K562 (cell line): ENCODE results near the gene PAQR4. TPM values are rescaled to one million over a fixed set of nuclear protein-coding genes. Genes with fewer than 3 reads are reported as not detected.

ENCODE experiments used
- PHB ChIP-seq: fragments of 250-450 bp; sonication (Bioruptor Pico); IDR thresholded peaks from 2 replicates; pipeline ENCODE4 v1.5.0; 2021
- ZNF124 ChIP-seq: sonication (generic); formaldehyde crosslinking; IDR thresholded peaks from 2 replicates; pipeline ENCODE4 v1.8.1; 2022; ENCODE audit warnings: missing genetic modification reagents
- polyA plus RNA-seq, 8 experiments: library from polyadenylated mRNA; depleted of rRNA in 4 of 8; stranded (reverse) in 5 of 8; unstranded in 3 of 8; fragments of >200 nt; fragmentation: Nextera tagmentation in 2 of 8; fragmentation: Illumina TruSeq in 1 of 8; extraction: Ambion mirVana in 2 of 8; extraction: Trizol in 1 of 8; gene quantifications; 2 replicates each; pipeline versions ENCODE4 v1.2.1 to v1.2.3, GENCODE V29; 2011 to 2014; ENCODE audit warnings: inconsistent platforms in 1 of 8, missing spikeins in 1 of 8
- total RNA-seq, 7 experiments: library from RNA; depleted of rRNA in 6 of 7; stranded (reverse); fragments of >200 nt in 6 of 7; fragmentation: Illumina TruSeq in 2 of 7; extraction: Trizol in 2 of 7; gene quantifications; 2 replicates each; pipeline versions ENCODE4 v1.2.1 to v1.2.3, GENCODE V29; 2011 to 2021; ENCODE audit warnings: low replicate concordance in 1 of 7
- TF ChIP-seq, protein P1 (sequence below): fragments of 250-450 bp; sonication (Bioruptor Pico); IDR thresholded peaks from 2 replicates; pipeline ENCODE4 v1.4.0; 2020; ENCODE audit warnings: mild to moderate bottlenecking, moderate library complexity
- TF ChIP-seq, protein P2 (sequence below), 2 experiments: fragments of 450-650 bp in 1 of 2; sonication (generic) in 1 of 2; formaldehyde crosslinking in 1 of 2; IDR thresholded peaks in 1 of 2; conservative IDR thresholded peaks in 1 of 2; 2 replicates each; pipeline versions ENCODE4 v1.6.1 to v1.8.1; 2016 to 2023; ENCODE audit warnings: mild to moderate bottlenecking in 2 of 2, moderate library complexity in 2 of 2, inconsistent platforms in 1 of 2, missing genetic modification reagents in 1 of 2

Gene PAQR4
- total and polyA plus RNA-seq, 9 of the 15 experiments (the other 6 are each of a cell fraction or from before 2014, with no cell fraction given), result 0.62 to 40.4 (median 19.5) TPM

DNA sequence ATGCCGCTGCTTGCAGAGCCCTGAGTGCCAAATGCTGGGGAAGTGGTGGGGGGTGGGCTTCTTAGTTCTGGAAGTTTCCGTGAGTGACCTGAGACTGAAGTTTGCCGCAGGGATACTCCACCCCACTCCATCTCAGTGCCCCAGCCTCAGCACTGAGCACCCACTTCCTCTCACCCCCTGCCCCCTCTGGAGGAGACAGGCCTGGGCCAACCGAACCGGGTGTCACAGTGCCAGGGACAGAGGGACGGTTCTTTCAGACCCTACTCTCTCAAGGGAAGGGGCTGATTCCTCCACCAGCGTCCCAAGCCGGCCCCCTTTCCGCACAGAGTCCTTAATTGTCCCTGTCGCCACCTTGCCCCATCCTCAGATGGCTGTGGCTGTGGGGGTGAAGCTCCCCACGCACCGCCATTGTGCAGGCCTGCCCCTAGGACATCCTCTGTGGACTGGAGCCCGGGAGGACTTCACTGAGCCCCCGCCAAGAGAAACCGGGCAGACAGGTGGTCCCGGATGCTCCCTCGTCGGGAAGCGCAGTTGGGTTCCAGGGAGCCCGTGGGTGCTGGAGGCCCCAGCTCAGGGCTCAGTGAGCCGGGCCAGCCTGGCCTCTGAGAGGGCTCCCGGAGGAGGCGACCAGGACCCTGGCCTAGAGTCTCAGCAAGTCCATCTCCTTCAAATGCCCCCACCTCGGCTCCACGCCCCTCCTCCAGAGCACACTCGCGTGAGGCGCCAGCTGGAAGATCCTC lies 6.6 kb upstream of the PAQR4 start (continued):
- TF ChIP-seq, protein P1, sequence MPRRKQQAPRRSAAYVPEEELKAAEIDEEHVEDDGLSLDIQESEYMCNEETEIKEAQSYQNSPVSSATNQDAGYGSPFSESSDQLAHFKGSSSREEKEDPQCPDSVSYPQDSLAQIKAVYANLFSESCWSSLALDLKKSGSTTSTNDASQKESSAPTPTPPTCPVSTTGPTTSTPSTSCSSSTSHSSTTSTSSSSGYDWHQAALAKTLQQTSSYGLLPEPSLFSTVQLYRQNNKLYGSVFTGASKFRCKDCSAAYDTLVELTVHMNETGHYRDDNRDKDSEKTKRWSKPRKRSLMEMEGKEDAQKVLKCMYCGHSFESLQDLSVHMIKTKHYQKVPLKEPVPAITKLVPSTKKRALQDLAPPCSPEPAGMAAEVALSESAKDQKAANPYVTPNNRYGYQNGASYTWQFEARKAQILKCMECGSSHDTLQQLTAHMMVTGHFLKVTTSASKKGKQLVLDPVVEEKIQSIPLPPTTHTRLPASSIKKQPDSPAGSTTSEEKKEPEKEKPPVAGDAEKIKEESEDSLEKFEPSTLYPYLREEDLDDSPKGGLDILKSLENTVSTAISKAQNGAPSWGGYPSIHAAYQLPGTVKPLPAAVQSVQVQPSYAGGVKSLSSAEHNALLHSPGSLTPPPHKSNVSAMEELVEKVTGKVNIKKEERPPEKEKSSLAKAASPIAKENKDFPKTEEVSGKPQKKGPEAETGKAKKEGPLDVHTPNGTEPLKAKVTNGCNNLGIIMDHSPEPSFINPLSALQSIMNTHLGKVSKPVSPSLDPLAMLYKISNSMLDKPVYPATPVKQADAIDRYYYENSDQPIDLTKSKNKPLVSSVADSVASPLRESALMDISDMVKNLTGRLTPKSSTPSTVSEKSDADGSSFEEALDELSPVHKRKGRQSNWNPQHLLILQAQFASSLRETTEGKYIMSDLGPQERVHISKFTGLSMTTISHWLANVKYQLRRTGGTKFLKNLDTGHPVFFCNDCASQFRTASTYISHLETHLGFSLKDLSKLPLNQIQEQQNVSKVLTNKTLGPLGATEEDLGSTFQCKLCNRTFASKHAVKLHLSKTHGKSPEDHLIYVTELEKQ (CRISPR knock-in tag), result no peak
- TF ChIP-seq ZNF124 (CRISPR knock-in tag) (no peak), PHB (no peak)
- TF ChIP-seq, protein P2, sequence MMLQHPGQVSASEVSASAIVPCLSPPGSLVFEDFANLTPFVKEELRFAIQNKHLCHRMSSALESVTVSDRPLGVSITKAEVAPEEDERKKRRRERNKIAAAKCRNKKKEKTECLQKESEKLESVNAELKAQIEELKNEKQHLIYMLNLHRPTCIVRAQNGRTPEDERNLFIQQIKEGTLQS (IDR thresholded peaks at IDR 0.05), result no peak
- TF ChIP-seq, protein P2 (CRISPR knock-in tag; conservative IDR thresholded peaks at IDR 0.05), result no peak
- TF ChIP-seq, all 486 proteins: peak for 3
